ENCODE measurements around the gene LRSAM1. TPM values are rescaled to one million over a fixed set of nuclear protein-coding genes. Genes with fewer than 3 reads are reported as not detected.
A peak's percentile ranks its signal among the peaks of the same experiment; 100 is the strongest.

LRSAM1 gene
- total and polyA plus RNA-seq, 9 of the 15 experiments (the other 6 are each of a cell fraction or from before 2014, with no cell fraction given): 0.07 to 16.2 (median 4.7) TPM

DNA sequence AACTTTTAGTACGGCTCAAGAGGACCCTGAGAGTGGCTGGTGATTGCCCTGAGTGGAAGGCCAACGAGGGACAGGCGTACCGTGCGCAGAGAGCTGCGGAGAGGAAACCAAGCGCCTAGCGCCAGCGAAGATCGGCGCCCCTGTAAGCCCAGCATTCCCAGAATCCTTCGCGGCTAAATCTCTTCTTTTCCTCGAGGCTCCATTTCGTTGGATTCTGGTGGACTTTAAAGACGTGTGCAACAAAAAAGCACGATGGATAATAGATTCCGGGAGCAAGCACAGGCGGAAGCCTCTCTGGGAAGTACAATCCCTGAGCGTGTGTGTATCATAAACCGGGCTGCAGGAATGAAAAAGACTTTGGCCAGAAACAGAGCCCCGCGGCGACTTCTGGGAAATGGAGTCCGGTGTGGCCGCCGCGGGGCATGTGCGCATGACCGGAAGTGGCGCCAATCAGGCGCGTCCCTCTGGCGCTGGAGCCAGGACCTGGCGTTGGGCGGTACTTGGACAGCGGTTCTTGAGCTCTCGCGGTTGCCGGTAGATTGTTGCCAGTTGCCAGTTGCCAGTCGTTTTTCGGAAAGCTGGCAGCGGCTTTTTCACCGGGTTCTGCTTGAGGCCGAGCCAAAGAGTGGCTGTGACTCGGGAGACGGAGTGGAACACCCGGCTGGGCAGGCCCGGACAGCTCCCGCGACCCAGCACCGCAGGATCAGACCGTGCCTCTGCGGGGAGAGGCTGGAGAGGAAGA lies 27.2 kb upstream of the LRSAM1 start, which contains the start of gene ZNF79 (continued):
- TF ChIP-seq GMEB1 (CRISPR knock-in tag; IDR thresholded peaks at IDR 0.05) (peak; percentile 38; the same call in 1 of the 2 replicates), WHSC1 (IDR thresholded peaks at IDR 0.05; ENCODE audit: low read length) (no peak), ZNF133 (CRISPR knock-in tag; IDR thresholded peaks at IDR 0.05) (no peak), MEF2D (tag; conservative IDR thresholded peaks at IDR 0.05; ENCODE audit: low read depth) (no peak), RBM15 (IDR thresholded peaks at IDR 0.05; ENCODE audit: insufficient read depth, low read length) (no peak), FOXO4 (CRISPR knock-in tag; IDR thresholded peaks at IDR 0.05) (no peak), SNRNP70 (optimal IDR thresholded peaks at IDR 0.05; ENCODE audit: low read depth, low read length) (no peak), CBFA2T2 (conservative IDR thresholded peaks at IDR 0.05) (0 out of 2 replicates have a peak, but pooled peaks have one; percentile 4), ZKSCAN3 (CRISPR knock-in tag; IDR thresholded peaks at IDR 0.05) (no peak), ZNF408 (CRISPR knock-in tag; IDR thresholded peaks at IDR 0.05; ENCODE audit: low read depth) (no peak), RBBP5 (IDR thresholded peaks at IDR 0.05; ENCODE audit: borderline replicate concordance, insufficient read depth, low read length, poor library complexity, severe bottlenecking) (peak; percentile 93), MAX (CRISPR knock-in tag; IDR thresholded peaks at IDR 0.05) (no peak), DLX4 (CRISPR knock-in tag; IDR thresholded peaks at IDR 0.05) (no peak), STAT5B (CRISPR knock-in tag; IDR thresholded peaks at IDR 0.05) (no peak), TCF15 (CRISPR knock-in tag; IDR thresholded peaks at IDR 0.05) (no peak), ATF1 (CRISPR knock-in tag; IDR thresholded peaks at IDR 0.05) (peak; percentile 55), ATF1 (tag; IDR thresholded peaks at IDR 0.05) (peak; percentile 96), IFI16 (CRISPR knock-in tag; IDR thresholded peaks at IDR 0.05) (no peak), FOXK1 (CRISPR knock-in tag; IDR thresholded peaks at IDR 0.05; ENCODE audit: borderline replicate concordance) (no peak), PTBP1 (IDR thresholded peaks at IDR 0.05; ENCODE audit: low read depth, low read length) (no peak), NR3C1 (CRISPR knock-in tag; IDR thresholded peaks at IDR 0.05) (no peak), MAFF (IDR thresholded peaks at IDR 0.05; ENCODE audit: low read length) (no peak), ATF2 (CRISPR knock-in tag; IDR thresholded peaks at IDR 0.05) (no peak)

Data from K562 (cell line).